GM23248 (cell line): ENCODE measurements around the gene STARD4.

ENCODE experiments used
- EZH2 ChIP-seq: fragments of 200-600 bp; sonication (generic); IDR thresholded peaks from 2 replicates; pipeline ENCODE4 v1.6.1; 2018; ENCODE audit warnings: antibody characterized with exemption, mild to moderate bottlenecking; ENCODE audit not compliant: insufficient read depth, poor library complexity, severe bottlenecking
- EZH2phosphoT487 ChIP-seq: fragments of 200-600 bp; sonication (generic); IDR thresholded peaks from 2 replicates; pipeline ENCODE4 v1.6.1; 2018; ENCODE audit warnings: antibody characterized with exemption, moderate library complexity, mild to moderate bottlenecking, low read depth; ENCODE audit not compliant: insufficient read depth

- TF ChIP-seq EZH2 = no peak
- no peak for TF ChIP-seq EZH2phosphoT487
These were observed 41.5 kb upstream of the STARD4 start for GRCh38 chr5:111553868-111554267.
